UCSD-AML1 (cell line): ENCODE measurements around the gene STMN1.

Experiments used
- DNase-seq: peaks from one replicate; lab custom pipeline; 2025; ENCODE audit not compliant: unreplicated experiment; lab: John Stamatoyannopoulos, UW

The STMN1 gene

GRCh38 chr1:25896266-25896665 is 10.0 kb downstream of the STMN1 start:
- no peak for DNase-seq

DNA sequence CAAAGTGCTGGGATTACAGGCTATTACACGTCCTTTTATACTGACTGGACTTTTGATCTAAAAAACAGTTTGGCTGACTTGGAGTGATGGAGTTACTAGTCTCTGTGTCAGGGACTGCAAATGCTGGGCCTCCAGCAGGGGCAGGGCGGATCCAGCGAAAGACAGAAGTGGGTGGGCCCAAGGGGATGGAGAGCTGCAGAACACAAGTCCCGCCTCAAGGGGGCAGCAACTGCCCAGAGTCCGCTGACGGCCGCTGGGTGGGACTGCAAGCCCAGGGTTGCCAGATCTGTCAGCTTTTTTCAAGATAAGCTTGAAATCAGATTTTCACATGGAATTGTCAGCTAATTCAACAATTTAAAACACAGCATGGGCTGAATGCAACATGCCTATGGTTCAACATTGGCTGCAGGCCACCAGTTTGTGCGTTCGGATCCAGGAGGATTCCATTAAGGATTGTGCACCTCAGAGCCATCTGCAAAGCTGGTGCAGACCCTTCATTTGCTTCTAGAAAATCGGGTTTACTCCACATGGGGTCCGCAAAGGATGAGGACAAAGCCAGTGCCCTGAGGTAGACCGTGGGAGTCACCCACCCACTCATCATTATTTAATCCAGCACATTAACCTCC is 10.7 kb downstream of the STMN1 start:
- DNase-seq = peak; percentile 90

- no peak for DNase-seq
These were observed 13.1 kb downstream of the STMN1 start for GRCh38 chr1:25893116-25893515.

DNA sequence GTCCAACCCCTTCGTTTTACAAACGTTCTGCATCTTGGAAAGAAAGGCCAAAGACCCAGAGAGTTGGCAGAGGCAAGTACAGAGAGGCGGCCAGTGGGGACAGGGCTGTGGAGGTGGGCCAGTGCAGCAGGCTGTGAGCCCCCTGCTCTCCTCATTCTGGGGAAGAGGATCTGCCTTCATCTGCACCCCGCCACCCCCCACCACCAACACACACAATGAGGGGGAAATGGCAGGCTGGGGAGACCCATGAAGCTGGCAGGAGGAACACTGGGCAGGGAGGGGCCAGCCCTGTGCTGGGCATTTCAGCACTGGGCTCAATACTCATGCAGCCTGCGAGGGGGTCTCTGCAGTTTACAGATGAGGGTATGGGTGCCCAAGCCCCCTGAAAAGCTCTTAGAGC is 14.6 kb downstream of the STMN1 start:
- DNase-seq = no peak

DNA sequence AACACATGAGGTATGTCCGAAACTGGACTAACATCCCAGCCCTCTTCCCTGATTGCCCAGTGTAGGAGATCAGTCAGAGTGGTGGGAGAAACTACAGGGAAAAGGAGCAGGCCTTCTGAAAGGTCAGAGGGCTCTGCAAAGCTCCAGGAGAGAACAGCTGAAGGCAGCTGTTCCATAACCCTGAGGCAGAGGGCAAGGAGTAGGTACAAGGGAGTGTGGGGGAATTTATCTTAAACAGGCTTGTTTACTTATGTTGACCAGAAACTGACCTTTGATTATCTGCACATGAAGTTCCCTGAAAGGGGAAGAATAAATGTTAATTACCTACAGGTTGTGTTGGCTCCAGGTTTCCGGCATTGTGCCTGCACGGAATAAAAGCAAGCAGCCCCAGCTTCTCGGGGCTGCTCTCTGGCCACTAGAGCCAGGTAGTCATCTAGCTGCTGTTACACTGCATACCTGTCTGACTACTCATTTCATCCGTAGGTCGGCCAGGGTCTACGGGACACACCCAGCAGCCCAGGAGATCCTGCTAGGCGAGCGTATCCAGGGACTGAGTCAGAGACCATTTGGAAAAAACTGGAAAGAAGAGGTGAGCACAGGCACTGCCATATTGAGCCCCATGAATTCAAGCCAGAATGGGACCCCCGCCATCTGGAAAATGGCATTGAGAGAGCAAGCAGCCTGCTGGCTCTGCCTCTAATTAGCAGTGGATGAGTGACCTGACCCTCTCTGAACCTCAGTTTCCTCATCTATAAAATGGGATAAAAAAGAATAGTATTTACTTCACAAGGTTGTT is 15.8 kb downstream of the STMN1 start:
- DNase-seq = no peak

GRCh38 chr1:25889470-25889869 is 16.7 kb downstream of the STMN1 start:
- no peak for DNase-seq

GRCh38 chr1:25888426-25888987 is 17.7 kb downstream of the STMN1 start:
- DNase-seq = no peak

DNA sequence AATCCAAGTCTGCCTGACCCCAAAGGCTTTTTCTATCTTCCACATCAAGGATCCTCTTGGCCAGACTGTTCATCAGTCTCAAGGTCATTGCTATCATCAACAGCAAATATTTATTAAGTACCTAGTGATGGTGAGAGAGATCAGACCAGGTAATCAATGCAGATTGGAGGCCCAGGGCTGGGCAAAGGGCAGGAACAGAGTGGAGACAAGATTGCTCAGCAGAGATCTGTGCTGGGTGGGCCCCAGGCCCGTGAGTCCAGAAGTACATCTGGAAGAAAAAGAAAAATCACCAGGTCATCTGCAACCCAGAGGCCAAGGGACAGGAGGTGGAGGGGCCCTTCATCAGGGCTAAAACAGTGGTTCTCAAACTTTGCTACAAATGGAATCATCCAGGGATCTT is 20.6 kb downstream of the STMN1 start:
- no peak for DNase-seq

GRCh38 chr1:25881266-25881665 is 25.0 kb downstream of the STMN1 start:
- no peak for DNase-seq

- no peak for DNase-seq
These were observed 25.7 kb downstream of the STMN1 start for GRCh38 chr1:25880518-25880917.

- DNase-seq = no peak
These were observed 26.5 kb downstream of the STMN1 start for GRCh38 chr1:25879675-25880074.

DNA sequence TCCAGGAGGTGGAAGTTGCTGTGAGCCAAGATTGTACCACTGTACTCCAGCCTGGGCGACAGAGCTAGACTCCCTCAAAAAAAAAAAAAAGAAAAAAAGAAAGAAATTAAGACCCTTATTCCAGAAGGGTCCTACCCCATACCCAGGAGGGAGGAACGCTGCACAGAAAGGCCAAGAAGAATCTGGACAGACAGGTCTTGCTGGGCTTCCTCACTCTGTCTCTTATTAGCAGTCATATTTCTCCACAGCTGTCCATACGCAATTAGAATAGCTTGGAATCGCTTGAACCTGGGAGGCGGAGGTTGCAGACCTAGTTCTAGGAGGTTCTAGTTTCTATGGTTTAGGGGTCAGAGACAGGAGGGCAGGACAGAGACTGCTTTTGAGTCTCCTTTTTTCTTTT is 27.5 kb downstream of the STMN1 start:
- DNase-seq = no peak

DNA sequence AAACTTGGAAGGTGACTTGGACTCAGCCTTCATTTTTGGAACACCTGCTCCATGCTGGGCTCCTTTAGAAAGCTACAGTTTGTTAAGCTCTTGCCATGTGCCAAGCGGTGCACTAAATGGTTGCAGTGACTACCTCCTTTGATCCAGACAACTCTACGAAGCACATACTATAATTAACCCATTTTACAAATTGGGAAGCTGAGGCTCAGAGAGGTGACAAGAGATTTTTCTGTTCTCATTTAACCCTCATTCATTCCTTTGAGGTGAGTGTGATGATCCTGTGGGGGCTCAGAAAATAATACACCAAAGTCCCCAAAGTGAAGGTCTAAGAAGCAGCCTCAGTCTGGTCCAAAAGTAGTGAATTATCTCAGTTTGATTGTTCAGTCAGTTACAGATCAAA is 29.1 kb downstream of the STMN1 start:
- DNase-seq = no peak

DNA sequence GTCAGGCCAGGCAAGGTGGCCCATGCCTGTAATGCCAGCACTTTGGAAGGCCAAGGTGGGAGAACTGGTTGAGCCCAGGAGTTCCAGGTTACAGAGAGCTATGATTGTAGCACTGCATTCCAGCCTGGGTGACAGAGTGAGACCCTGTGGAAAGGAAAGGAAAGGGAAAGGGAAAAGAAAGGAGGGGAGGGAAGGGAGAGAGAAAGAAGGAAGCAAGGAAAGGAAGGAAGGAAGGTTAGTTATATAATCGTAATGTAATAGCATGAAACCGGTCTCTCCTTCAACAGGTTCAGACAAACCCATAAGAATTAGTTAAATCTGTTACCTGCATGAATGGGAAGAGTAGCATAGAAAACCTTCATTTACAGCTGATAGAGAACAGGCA is 29.5 kb downstream of the STMN1 start:
- DNase-seq = no peak

DNA sequence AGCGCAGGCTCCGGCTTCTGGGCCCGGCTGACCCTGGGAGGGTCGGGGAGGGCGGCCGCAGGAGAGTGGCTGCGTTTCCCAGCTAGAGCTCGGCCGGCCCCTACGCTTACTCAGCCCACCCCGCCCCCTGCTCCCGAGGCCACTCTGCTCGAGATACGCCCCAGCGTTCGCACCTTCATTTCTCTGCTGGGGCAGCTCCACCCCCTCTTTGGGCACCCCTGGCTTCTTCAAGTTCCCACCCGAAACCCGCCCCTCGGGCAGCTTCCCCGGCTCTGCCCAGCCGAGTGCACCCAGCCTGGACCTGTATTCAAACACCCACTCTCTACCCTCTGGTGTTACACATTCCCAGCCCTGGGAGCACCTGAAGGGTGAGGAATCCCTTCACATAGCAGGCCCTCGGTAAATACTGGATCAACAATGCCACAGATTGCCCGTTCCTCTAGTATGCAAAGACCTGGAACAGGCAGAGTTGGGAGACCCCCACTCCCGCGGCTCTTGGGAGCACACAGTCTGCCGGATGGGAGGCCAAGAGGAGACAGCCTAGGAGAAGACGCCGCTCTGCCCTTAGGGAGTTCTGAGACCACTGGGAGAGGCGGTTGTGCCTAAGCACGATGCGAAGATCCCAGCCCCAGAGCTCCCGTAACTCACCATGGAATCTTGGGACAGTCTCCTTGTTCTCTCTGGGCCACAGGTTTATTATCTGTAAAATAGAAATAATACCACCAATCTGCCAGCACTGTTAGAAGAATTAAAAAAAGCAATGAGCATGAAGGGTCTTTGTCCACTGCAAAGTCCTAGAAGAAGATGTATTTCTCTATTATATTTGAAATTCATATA is 30.1 kb downstream of the STMN1 start:
- no peak for DNase-seq

DNA sequence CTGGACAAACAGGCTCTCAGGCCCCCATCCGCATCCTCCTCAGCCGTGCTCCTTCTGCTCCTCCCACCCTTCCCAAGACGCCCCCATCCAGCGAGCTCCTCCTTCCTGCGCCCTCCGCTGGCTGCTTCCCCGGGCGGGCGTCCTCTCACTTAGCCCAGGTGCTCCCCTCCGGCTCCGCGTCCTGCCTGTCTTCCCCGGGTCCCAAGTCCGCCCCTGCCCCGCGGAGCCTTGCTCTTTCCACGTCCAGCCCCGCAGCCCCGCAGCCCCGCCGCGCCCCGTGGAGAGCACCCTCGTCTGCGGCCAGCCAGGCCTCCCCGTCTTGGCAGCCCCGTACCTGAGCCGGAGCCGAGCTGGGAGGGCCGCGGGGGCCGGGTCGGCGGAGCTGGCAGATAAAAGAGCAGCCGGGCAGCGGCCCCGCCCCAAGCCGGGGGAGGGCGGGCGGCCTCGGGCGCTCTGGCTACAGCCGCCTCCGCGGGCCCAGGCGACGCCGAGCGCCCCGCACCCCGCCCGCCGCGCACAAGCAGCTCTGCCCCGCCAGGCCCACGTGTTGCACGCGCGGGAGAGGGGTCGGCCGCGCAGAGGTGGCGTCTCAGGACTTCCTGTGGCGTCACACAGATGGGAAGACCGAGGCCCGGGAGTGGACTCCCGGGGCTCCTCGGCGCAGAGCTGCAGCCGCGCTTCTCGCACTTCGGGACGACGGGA is 30.9 kb downstream of the STMN1 start, which contains the start of gene PAQR7:
TSS of gene PAQR7 (minus strand) at position 555 of the 702 bp plus-strand sequence. CDS start 11,869 bp downstream, outside the sequence.
- DNase-seq = peak; percentile 63

- no peak for DNase-seq
These were observed 31.5 kb downstream of the STMN1 start for GRCh38 chr1:25874635-25875153.

DNA sequence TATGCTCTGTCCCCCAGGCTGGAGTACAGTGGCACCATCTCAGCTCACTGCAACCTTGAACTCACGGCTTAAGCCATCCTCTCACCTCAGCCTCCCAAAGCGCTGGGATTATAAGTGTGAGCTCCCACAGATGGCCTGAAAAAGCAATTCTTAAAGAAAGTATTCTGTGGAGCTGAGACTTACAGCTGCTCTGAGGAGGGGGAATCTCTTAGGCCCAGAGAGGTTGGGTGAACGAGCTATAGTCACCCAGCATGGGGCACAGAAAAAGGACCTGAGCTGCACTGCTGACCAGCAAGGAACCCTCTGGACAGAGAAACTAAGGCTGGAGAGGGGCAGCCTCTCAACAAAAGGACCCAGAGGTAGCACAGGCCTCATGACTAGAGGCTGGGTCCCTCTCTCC is 32.0 kb downstream of the STMN1 start:
- no peak for DNase-seq

DNA sequence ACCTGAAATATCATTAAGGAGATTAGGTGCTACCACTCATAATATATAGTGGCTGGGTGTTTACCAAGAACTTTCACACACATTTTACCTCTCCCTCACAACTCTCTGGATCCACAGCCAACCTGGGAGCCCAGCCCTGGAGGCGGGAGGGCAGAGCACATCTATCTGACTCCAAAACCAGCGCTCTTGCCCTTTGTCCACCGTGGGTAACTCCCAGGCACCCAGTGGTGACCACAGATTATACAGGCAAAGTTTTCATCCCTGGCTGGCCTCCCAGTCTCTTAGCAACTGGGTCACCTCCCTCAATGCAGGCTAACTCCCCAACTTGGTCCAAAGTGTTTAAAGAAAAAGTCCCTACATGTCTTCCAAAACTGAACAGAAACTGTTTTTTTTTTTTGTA is 33.1 kb downstream of the STMN1 start:
- DNase-seq = no peak

- no peak for DNase-seq
These were observed 33.5 kb downstream of the STMN1 start for GRCh38 chr1:25872713-25873112.
